Stimulated activated memory B cell treated with anti-CD40 and anti-IgM and Interleukin-4, amounts not matched to agents 10 μg/mL and 1 μg/mL and 100 μg/mL, for 72 hours (primary cell): ENCODE data around the gene SLAMF9.

ENCODE experiments used
- ATAC-seq: fragments of 150-1000 bp; cut with Tn5 transposase; 2 replicates; pipeline ENCODE4 v1.10.0; 2021
- H3K27ac Mint-ChIP-seq: one replicate; pipeline ENCODE4 v1.8.0; 2022; ENCODE audit warnings: mild to moderate bottlenecking, mixed read lengths
- H3K27me3 Mint-ChIP-seq: one replicate; pipeline ENCODE4 v1.8.0; 2022; ENCODE audit warnings: mixed read lengths
- H3K36me3 Mint-ChIP-seq: one replicate; pipeline ENCODE4 v1.8.0; 2022; ENCODE audit warnings: mixed read lengths
- H3K4me1 Mint-ChIP-seq: one replicate; pipeline ENCODE4 v1.8.0; 2022; ENCODE audit warnings: mixed read lengths
- H3K4me3 Mint-ChIP-seq: one replicate; pipeline ENCODE4 v1.8.0; 2022; ENCODE audit warnings: mild to moderate bottlenecking, moderate library complexity, mixed read lengths
- H3K9me3 Mint-ChIP-seq: one replicate; pipeline ENCODE4 v1.8.0; 2022; ENCODE audit warnings: mixed read lengths

Gene SLAMF9

GRCh38 chr1:159944623-159945455 is 9.2 kb downstream of the SLAMF9 start:
- H3K9me3 Mint-ChIP-seq: no peaks in the 10 kb centered on the region
- peaks cover 21% of the 10 kb centered on the region for H3K4me1 Mint-ChIP-seq
- H3K27me3 Mint-ChIP-seq: peaks cover 45% of the 10 kb centered on the region
- no peak for ATAC-seq
- peak overlapping the region; percentile 26 for H3K27ac Mint-ChIP-seq
- peak overlapping the region; percentile 72 for H3K4me3 Mint-ChIP-seq
- H3K36me3 Mint-ChIP-seq: no peaks in the 10 kb centered on the region

- no peak overlapping the region for H3K27ac Mint-ChIP-seq
- H3K9me3 Mint-ChIP-seq: no peaks in the 10 kb centered on the region
- H3K4me3 Mint-ChIP-seq: no peak overlapping the region
- ATAC-seq: no peak
- H3K36me3 Mint-ChIP-seq: no peaks in the 10 kb centered on the region
- peaks cover 38% of the 10 kb centered on the region for H3K27me3 Mint-ChIP-seq
- peaks cover 23% of the 10 kb centered on the region for H3K4me1 Mint-ChIP-seq
These were observed 10.0 kb downstream of the SLAMF9 start for GRCh38 chr1:159943908-159944622.

DNA sequence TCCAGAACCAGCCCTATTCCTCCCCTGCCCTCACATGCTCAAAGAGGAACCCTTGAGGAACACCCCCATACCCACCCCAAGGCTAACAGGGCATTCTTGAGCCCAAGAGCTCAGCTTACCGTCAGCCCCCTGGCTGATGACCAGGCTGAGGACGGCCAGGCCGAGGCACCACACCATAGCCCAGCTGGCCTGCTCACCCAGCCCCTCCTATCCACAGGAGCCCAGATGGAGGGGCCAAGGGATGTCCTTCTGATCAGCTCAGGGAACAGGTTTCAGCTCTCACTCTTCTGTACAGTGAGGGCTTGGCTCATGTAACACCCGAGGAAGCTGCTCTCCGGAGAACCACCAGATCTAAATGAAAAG is 10.8 kb downstream of the SLAMF9 start:
- Mint-ChIP-seq H3K36me3 (no peaks in the 10 kb centered on the region), H3K4me3 (no peak overlapping the region), H3K27ac (no peak overlapping the region), H3K27me3 (peaks cover 35% of the 10 kb centered on the region), H3K9me3 (no peaks in the 10 kb centered on the region), H3K4me1 (peaks cover 31% of the 10 kb centered on the region)
- ATAC-seq: no peak

- no peak overlapping the region for H3K4me3 Mint-ChIP-seq
These were observed 11.3 kb downstream of the SLAMF9 start for GRCh38 chr1:159942632-159943277.

GRCh38 chr1:159941591-159942560 is 12.2 kb downstream of the SLAMF9 start:
- Mint-ChIP-seq H3K4me1 (peaks cover 45% of the 10 kb centered on the region), H3K27ac (no peak overlapping the region), H3K9me3 (no peaks in the 10 kb centered on the region), H3K4me3 (no peak overlapping the region), H3K36me3 (no peaks in the 10 kb centered on the region), H3K27me3 (peaks cover 29% of the 10 kb centered on the region)
- ATAC-seq: no peak

More at GRCh38 chr1:159942632-159943277, 11.3 kb downstream of the SLAMF9 start:
- H3K4me1 Mint-ChIP-seq: peaks cover 36% of the 10 kb centered on the region
- H3K9me3 Mint-ChIP-seq: no peaks in the 10 kb centered on the region
- no peaks in the 10 kb centered on the region for H3K36me3 Mint-ChIP-seq
- no peak overlapping the region for H3K27ac Mint-ChIP-seq
- ATAC-seq: no peak
- peaks cover 30% of the 10 kb centered on the region for H3K27me3 Mint-ChIP-seq

DNA sequence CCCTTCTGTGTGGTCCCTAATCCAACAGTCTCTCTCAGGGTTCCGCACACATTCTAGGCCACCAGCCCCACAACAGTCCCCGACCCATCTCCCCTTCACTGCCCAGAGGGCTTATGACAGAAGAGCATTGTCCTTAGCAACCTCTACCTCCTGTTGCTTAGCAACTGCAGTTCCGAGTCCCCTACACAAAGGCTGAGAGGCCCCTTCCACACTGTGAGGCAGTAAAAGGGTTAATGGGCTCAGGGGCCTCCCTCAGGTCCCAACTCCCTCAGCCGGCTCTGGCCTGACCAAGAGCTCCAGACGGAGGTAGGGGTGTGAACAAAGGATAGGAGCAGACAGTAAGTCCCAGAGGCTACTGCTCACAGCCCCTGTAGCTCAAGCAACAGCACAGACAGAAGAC is 12.9 kb downstream of the SLAMF9 start:
- Mint-ChIP-seq H3K4me1 (peaks cover 52% of the 10 kb centered on the region), H3K27me3 (peaks cover 29% of the 10 kb centered on the region), H3K36me3 (no peaks in the 10 kb centered on the region), H3K9me3 (no peaks in the 10 kb centered on the region), H3K4me3 (no peak overlapping the region), H3K27ac (no peak overlapping the region)
- ATAC-seq: no peak

DNA sequence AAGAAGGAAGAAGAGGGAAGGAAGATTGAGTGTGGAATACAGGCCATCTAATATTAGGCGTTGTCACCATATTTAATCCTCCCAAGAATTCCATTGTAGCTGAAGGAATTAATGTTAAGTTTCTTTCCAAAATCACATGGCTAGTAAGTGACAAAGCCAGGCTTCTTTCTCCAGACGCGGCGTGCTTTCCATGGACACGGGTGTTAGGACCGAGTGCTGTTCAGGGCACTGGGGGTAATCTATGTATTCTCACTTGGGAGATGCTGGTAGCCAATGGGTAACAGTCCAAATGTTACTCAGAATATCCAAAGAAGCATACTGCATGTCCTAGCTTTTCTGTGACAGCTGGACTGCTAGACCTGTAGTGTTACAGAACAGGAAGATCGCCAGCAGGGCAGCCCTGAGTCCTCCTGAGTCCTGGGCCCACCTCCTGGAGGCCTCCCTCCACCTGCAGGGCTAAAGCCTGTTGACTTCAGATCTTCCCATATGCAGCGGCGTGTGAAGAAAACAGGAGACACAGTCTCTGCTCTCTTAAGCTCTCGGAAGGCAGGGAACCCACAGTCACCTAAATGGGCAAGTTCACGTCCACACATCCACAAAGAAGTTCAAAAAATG is 13.9 kb downstream of the SLAMF9 start:
- Mint-ChIP-seq H3K4me3 (no peak overlapping the region), H3K27ac (no peak overlapping the region), H3K4me1 (peaks cover 53% of the 10 kb centered on the region), H3K36me3 (no peaks in the 10 kb centered on the region), H3K27me3 (peaks cover 19% of the 10 kb centered on the region), H3K9me3 (no peaks in the 10 kb centered on the region)
- no peak for ATAC-seq

DNA sequence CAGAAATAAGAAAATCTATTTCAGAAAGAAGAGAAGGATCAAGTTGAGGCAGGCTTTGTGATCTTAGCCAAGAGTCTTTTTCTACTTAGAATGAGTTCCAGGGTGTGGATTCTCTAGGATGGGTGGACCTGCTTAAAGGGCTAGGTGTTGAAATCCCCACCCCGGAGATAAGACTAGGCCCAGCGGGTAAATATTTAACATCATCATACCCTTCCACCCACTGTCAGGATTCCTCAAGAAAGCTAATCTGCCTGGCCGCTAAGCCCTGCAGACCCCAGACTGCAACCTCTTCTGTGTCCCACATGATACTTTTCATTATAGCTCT is 14.4 kb downstream of the SLAMF9 start:
- peaks cover 49% of the 10 kb centered on the region for H3K4me1 Mint-ChIP-seq
- ATAC-seq: no peak
- H3K9me3 Mint-ChIP-seq: no peaks in the 10 kb centered on the region
- no peak overlapping the region for H3K27ac Mint-ChIP-seq
- peaks cover 14% of the 10 kb centered on the region for H3K27me3 Mint-ChIP-seq
- H3K4me3 Mint-ChIP-seq: no peak overlapping the region
- H3K36me3 Mint-ChIP-seq: no peaks in the 10 kb centered on the region

GRCh38 chr1:159938905-159939677 is 14.9 kb downstream of the SLAMF9 start:
- no peak for ATAC-seq
- Mint-ChIP-seq H3K27ac (no peak overlapping the region), H3K4me1 (peaks cover 49% of the 10 kb centered on the region)

GRCh38 chr1:159938211-159938852 is 15.7 kb downstream of the SLAMF9 start:
- peak; percentile 69 for ATAC-seq
- peak overlapping the region; percentile 22 for H3K27ac Mint-ChIP-seq
- no peaks in the 10 kb centered on the region for H3K36me3 Mint-ChIP-seq
- H3K4me3 Mint-ChIP-seq: no peak overlapping the region
- H3K9me3 Mint-ChIP-seq: no peaks in the 10 kb centered on the region
- peaks cover 1% of the 10 kb centered on the region for H3K27me3 Mint-ChIP-seq
- H3K4me1 Mint-ChIP-seq: peaks cover 56% of the 10 kb centered on the region

More at GRCh38 chr1:159938905-159939677, 14.9 kb downstream of the SLAMF9 start:
- H3K36me3 Mint-ChIP-seq: no peaks in the 10 kb centered on the region
- H3K27me3 Mint-ChIP-seq: peaks cover 9% of the 10 kb centered on the region
- no peak overlapping the region for H3K4me3 Mint-ChIP-seq
- no peaks in the 10 kb centered on the region for H3K9me3 Mint-ChIP-seq

- peaks cover 64% of the 10 kb centered on the region for H3K4me1 Mint-ChIP-seq
- no peaks in the 10 kb centered on the region for H3K36me3 Mint-ChIP-seq
- H3K27ac Mint-ChIP-seq: no peak overlapping the region
- no peaks in the 10 kb centered on the region for H3K27me3 Mint-ChIP-seq
- no peak for ATAC-seq
- H3K4me3 Mint-ChIP-seq: no peak overlapping the region
- no peaks in the 10 kb centered on the region for H3K9me3 Mint-ChIP-seq
These were observed 16.8 kb downstream of the SLAMF9 start for GRCh38 chr1:159937054-159937750.

- no peaks in the 10 kb centered on the region for H3K27me3 Mint-ChIP-seq
- no peak overlapping the region for H3K27ac Mint-ChIP-seq
- peaks cover 69% of the 10 kb centered on the region for H3K4me1 Mint-ChIP-seq
These were observed 17.6 kb downstream of the SLAMF9 start for GRCh38 chr1:159936273-159936904.

More at GRCh38 chr1:159936273-159936904, 17.6 kb downstream of the SLAMF9 start:
- ATAC-seq: peak; percentile 56
- H3K36me3 Mint-ChIP-seq: no peaks in the 10 kb centered on the region
- H3K9me3 Mint-ChIP-seq: no peaks in the 10 kb centered on the region
- H3K4me3 Mint-ChIP-seq: no peak overlapping the region
